GM21423 (cell line): ENCODE results near the gene SLC35F4.

Source experiments
- ATAC-seq: cut with Tn5 transposase; IDR thresholded peaks from one replicate; pipeline ENCODE4 v1.9.1; 2021; ENCODE audit warnings: mild to moderate bottlenecking, moderate library complexity; ENCODE audit not compliant: unreplicated experiment

Gene SLC35F4

GRCh38 chr14:57641776-57642175 lies 224.1 kb downstream of the SLC35F4 start:
- ATAC-seq, result no peak

DNA sequence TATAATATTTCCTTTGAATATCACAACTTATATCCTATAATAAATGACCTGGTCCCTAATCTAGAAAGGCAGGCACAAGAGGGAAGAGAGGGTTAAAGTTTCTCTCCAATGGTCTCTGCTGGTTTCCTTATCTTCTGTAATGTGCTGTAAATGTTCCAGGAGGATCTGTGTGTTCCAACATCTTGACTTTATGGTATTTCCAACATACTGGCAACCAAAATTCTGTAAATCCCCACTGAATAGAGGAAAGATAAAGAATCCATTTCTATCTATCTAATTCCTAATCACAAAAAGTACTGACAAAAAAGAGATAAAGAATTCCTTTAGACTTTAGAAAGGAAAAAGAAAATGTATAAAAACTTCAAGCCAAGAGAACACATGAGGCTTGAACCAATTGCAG lies 225.9 kb downstream of the SLC35F4 start:
- no peak for ATAC-seq

GRCh38 chr14:57637901-57638300 lies 228.0 kb downstream of the SLC35F4 start:
- ATAC-seq, result no peak

DNA sequence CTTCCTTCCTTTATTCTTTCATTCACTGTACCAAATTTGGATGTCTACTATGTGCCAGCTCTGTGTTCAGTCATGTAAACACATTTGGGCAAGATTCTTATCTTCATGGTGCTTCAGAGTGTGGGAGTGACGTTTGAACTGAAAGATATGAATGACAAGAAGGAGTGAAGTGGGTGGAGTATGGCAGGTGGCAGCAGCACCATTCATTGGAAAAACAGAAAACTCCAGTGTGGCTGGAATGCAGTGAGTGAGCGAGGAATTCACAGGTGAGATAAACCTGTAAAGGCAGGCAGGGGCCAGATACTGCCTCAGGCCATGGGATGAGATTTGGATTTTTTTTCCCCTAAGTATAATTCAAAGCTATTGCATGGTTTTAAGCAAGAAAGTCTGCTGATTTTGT lies 231.6 kb downstream of the SLC35F4 start:
- no peak for ATAC-seq

GRCh38 chr14:57632649-57633048 lies 233.2 kb downstream of the SLC35F4 start:
- ATAC-seq, result no peak

- ATAC-seq, result no peak
Measured at GRCh38 chr14:57617510-57617909, 248.4 kb downstream of the SLC35F4 start.

DNA sequence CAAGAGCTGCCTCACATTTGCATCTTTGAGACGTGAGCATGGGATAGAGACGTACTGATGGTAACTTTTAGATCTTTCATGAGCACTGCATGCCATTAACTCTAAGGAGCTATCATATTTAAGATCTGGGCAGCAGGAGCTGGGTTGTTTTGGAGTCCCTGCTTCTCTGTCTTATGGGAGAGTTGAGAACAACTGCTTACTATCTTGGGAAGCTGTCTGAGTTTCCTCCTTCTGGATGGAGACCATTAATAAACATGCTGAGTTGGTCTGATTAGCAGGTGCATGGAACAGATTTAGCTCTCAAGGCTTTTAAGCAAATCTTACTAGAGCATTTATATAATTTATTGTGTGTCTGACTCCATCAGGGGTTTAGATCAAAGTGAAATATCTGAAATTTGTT lies 252.9 kb downstream of the SLC35F4 start:
- no peak for ATAC-seq

- ATAC-seq, result no peak
Measured at GRCh38 chr14:57611555-57612075, 254.3 kb downstream of the SLC35F4 start.

DNA sequence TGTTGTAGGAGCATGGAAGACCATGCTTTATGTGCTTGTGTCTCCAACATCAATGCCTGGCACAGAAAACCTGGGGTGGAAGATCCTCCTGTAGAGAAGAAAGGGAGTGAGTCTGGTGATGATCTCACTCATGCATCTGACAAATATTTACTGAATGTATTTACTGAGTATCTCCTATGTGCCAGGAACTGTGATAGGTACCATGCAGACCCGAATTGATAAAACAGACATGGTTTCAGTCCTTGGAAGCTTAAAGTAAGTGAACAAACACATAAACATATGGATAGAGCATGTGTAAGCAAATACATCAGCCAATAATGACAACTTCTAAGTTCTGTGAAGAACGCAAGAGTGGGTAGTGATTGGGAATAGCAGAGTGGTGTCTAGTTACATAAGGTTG lies 255.3 kb downstream of the SLC35F4 start:
- no peak for ATAC-seq

GRCh38 chr14:57609192-57610075 lies 256.5 kb downstream of the SLC35F4 start:
- ATAC-seq, result no peak

DNA sequence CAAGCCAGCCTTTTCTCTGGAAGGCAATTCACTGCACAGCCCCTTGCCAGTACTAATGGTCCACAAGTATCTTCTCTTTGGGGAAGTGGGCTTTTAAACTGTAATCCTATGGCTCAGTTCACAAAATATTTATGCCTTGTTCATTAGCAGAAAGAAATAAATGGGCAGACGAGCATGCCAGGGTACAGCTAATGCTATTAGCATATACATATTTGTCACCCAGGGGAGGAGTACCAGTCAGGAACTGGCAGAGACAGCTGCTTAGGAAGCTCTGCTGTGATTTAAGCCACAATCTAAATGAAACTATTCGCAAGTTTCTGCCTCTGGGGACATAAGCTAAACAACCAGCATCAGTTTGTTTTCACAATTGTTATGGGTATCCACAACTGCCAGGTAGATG lies 258.8 kb downstream of the SLC35F4 start:
- no peak for ATAC-seq

DNA sequence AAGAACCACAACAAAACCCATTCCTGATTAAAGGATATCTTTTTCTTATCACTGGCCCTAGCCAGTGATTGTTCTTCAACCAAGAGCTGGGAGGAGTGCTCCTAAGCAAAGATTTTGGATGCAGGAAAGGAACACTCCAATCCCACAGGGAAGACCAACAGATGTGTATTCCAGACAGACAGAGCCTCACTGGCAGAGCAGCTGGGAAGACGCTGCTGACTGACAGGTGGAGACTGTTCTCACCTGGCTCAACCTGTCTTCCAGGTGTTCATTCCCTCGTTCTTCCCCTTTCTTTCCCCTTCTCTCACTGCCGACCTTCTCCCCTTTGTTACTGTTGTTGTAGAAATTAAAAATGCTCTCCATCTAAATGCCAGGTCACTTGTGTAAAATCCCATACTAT lies 282.5 kb downstream of the SLC35F4 start:
- no peak for ATAC-seq

DNA sequence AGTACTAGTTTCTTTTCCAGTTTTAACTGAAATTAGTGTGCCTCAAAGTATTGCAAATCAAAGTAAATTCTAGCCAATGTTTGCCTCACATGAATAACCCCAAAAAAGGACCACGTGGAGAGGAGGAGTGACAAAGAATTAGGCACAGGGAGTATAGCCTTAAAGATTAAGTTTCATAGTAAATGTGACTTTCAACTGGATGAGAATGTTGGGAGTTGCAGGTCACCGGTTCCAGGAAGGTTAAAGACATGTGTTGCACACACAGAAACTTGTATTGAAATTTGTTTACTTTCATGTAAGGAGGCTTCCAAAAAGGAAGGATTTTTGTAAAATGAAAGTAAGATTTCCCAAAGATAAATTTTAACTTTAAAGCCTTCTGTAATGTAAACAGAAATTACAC lies 283.1 kb downstream of the SLC35F4 start:
- ATAC-seq, result no peak

GRCh38 chr14:57578801-57579200 lies 287.1 kb downstream of the SLC35F4 start:
- no peak for ATAC-seq

- ATAC-seq, result no peak
Measured at GRCh38 chr14:57576498-57576897, 289.4 kb downstream of the SLC35F4 start.

- no peak for ATAC-seq
Measured at GRCh38 chr14:57575482-57575881, 290.4 kb downstream of the SLC35F4 start.

- no peak for ATAC-seq
Measured at GRCh38 chr14:57574617-57575288, 291.1 kb downstream of the SLC35F4 start.

DNA sequence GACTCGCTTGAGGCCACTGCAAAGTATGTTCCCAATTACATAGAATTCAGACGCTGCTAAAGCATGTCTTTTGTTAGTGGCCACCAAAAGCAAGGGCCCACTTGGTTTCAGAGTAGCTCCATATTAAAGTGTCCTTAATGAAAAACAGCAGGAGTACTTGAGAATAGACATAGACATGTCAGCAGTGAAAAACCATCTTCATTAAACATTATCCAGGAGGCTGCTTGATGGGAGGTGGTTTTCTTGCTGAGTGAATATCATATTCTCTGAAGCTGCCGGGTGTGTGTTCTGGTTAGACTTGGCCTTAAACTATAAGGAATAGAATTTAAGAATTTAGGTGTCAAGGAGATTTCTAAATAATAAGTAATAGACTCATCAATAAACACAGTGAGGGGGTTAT lies 292.7 kb downstream of the SLC35F4 start:
- peak; percentile 44 for ATAC-seq

- ATAC-seq, result no peak
Measured at GRCh38 chr14:57568554-57568953, 297.3 kb downstream of the SLC35F4 start.

- no peak for ATAC-seq
Measured at GRCh38 chr14:57567220-57567619, 298.7 kb downstream of the SLC35F4 start.

DNA sequence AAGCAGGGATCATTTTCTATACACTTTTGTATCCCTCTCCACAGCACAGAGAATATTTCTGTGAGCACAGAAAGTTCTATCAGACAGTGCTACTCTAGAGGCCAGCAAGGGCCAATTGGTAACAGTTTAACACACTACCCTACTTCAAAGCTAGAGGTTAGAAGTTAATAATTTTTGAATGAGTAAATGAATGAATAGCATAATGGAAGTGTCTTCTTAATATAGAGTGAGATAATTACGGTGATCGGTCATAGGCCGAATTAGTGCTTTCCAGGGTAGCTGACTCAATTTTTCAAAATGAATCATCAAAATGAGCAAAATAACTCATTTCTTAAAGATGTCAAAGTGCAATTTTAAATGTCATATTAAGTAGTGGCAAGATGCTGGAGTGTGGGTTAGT lies 305.2 kb downstream of the SLC35F4 start:
- peak; percentile 94 for ATAC-seq

- no peak for ATAC-seq
Measured at GRCh38 chr14:57559576-57559975, 306.3 kb downstream of the SLC35F4 start.
